Mesenchymal stem cell (in vitro differentiated cells and primary cell): ENCODE data around the gene CNTNAP2.

Source experiments
- DNase-seq: peaks from one replicate; pipeline ENCODE4 v3.0.0-alpha.2; 2013
- H2AFZ ChIP-seq: one replicate; pipeline ENCODE4 v1.6.1; 2013; ENCODE audit warnings: low read depth, mild to moderate bottlenecking, control low read depth, inconsistent platforms, low read length, moderate library complexity
- H2AK5ac ChIP-seq: 2 replicates; pipeline ENCODE4 v1.6.1; 2013; ENCODE audit warnings: low read length, moderate library complexity, mild to moderate bottlenecking, inconsistent platforms; ENCODE audit not compliant: severe bottlenecking
- H2BK120ac ChIP-seq: one replicate; pipeline ENCODE4 v1.6.1; 2013; ENCODE audit warnings: low read depth, mild to moderate bottlenecking, inconsistent platforms, low read length, moderate library complexity
- H2BK12ac ChIP-seq, 2 experiments: one replicate each; pipeline ENCODE4 v1.6.1; 2013; ENCODE audit warnings: inconsistent platforms in 2 of 2, low read length in 2 of 2, mild to moderate bottlenecking in 2 of 2, moderate library complexity in 2 of 2, control low read depth in 1 of 2
- H2BK15ac ChIP-seq: one replicate; pipeline ENCODE4 v1.6.1; 2013; ENCODE audit warnings: mild to moderate bottlenecking, low read depth, inconsistent platforms; ENCODE audit not compliant: poor library complexity, severe bottlenecking
- H2BK5ac ChIP-seq: 2 replicates; pipeline ENCODE4 v1.6.1; 2013; ENCODE audit warnings: low read depth, mild to moderate bottlenecking, low read length, control low read depth, inconsistent platforms; ENCODE audit not compliant: poor library complexity, severe bottlenecking
- H3K14ac ChIP-seq, 2 experiments: one replicate each; pipeline ENCODE4 v1.6.1; 2013; ENCODE audit warnings: inconsistent platforms in 2 of 2, low read length in 2 of 2, control low read depth in 1 of 2, mild to moderate bottlenecking in 1 of 2, moderate library complexity in 1 of 2
- H3K18ac ChIP-seq, 2 experiments: one replicate each; pipeline ENCODE4 v1.6.1; 2013; ENCODE audit warnings: inconsistent platforms in 2 of 2, low read length in 2 of 2, control low read depth in 1 of 2, low read depth in 1 of 2, mild to moderate bottlenecking in 1 of 2
- H3K23ac ChIP-seq, 2 experiments: one replicate each; pipeline ENCODE4 v1.6.1; 2013; ENCODE audit warnings: inconsistent platforms in 2 of 2, low read length in 2 of 2, mild to moderate bottlenecking in 2 of 2, moderate library complexity in 2 of 2, control low read depth in 1 of 2
- H3K27ac ChIP-seq: 2 replicates; pipeline ENCODE4 v1.5.1; 2013; ENCODE audit warnings: mild to moderate bottlenecking, moderate library complexity, low read length, control low read depth, inconsistent platforms; ENCODE audit not compliant: poor library complexity, severe bottlenecking
- H3K27me3 ChIP-seq, 2 experiments: 2 replicates each; pipeline versions ENCODE4 v1.6.1 to v1.7.0; 2013; ENCODE audit warnings: low read length in 2 of 2, mild to moderate bottlenecking in 2 of 2, moderate library complexity in 2 of 2, control low read depth in 1 of 2, inconsistent platforms in 1 of 2; ENCODE audit not compliant: control insufficient read depth in 1 of 2, insufficient read depth in 1 of 2
- H3K36me3 ChIP-seq, 2 experiments: 2 replicates each; pipeline versions ENCODE4 v1.6.1 to v1.7.0; 2013; ENCODE audit warnings: low read length in 2 of 2, control low read depth in 1 of 2, inconsistent platforms in 1 of 2, low read depth in 1 of 2, mild to moderate bottlenecking in 1 of 2; ENCODE audit not compliant: insufficient read depth in 2 of 2, control insufficient read depth in 1 of 2
- H3K4ac ChIP-seq, 2 experiments: one replicate each; pipeline ENCODE4 v1.6.1; 2013; ENCODE audit warnings: inconsistent platforms in 2 of 2, low read length in 2 of 2, mild to moderate bottlenecking in 2 of 2, moderate library complexity in 2 of 2, control low read depth in 1 of 2, low read depth in 1 of 2
- H3K4me1 ChIP-seq: 2 replicates; pipeline ENCODE4 v1.6.1; 2013; ENCODE audit warnings: low read depth, low read length, control low read depth; ENCODE audit not compliant: control insufficient read depth, insufficient read depth
- H3K4me2 ChIP-seq: 2 replicates; pipeline ENCODE4 v1.6.1; 2013; ENCODE audit warnings: low read length, mild to moderate bottlenecking, inconsistent platforms; ENCODE audit not compliant: poor library complexity, severe bottlenecking
- H3K4me3 ChIP-seq, 2 experiments: 2 replicates each; pipeline versions ENCODE4 v1.5.1 to v1.7.0; 2013; ENCODE audit warnings: low read length in 2 of 2, mild to moderate bottlenecking in 2 of 2, control low read depth in 1 of 2, low read depth in 1 of 2; ENCODE audit not compliant: insufficient read depth in 1 of 2
- H3K79me1 ChIP-seq: replicated peaks from 2 replicates; pipeline ENCODE4 v1.6.1; 2013; ENCODE audit warnings: mild to moderate bottlenecking, control low read depth, low read length, inconsistent platforms; ENCODE audit not compliant: poor library complexity, severe bottlenecking
- H3K9ac ChIP-seq: 2 replicates; pipeline ENCODE4 v1.7.0; 2013; ENCODE audit warnings: mild to moderate bottlenecking, low read length, moderate library complexity
- H3K9me3 ChIP-seq: 2 replicates; pipeline ENCODE4 v1.7.0; 2013; ENCODE audit warnings: mild to moderate bottlenecking, low read length; ENCODE audit not compliant: control insufficient read depth
- H4K8ac ChIP-seq: one replicate; pipeline ENCODE4 v1.6.1; 2013; ENCODE audit warnings: inconsistent platforms, mild to moderate bottlenecking, low read length, moderate library complexity
- H4K91ac ChIP-seq: one replicate; pipeline ENCODE4 v1.6.1; 2013; ENCODE audit warnings: mild to moderate bottlenecking, low read length, inconsistent platforms
- WGBS: methylation state at CpG from one replicate; pipeline ENCODE4 v1.1.7; 2013; ENCODE audit warnings: mixed read lengths; 5-methylcytosine and 5-hydroxymethylcytosine counted together

The CNTNAP2 gene

GRCh38 chr7:146557971-146558469, 441.4 kb downstream of the CNTNAP2 start:
- Histone ChIP-seq H2AFZ (no peak overlapping the region), H2AK5ac (no peak overlapping the region), H3K9ac (no peak overlapping the region), H3K27me3 (no peaks in the 10 kb centered on the region), H3K4ac (no peak overlapping the region), H2BK120ac (no peak overlapping the region), H2BK5ac (no peak overlapping the region), H3K14ac (no peak overlapping the region), H2BK15ac (no peak overlapping the region), H3K27ac (no peak overlapping the region), H4K91ac (no peak overlapping the region), H4K8ac (no peak overlapping the region), H3K4me1 (no peaks in the 10 kb centered on the region), H3K79me1 (no peaks in the 10 kb centered on the region), H3K4me2 (no peak overlapping the region), H3K18ac (no peak overlapping the region), H3K23ac (no peak overlapping the region), H2BK12ac (no peak overlapping the region), H3K36me3 (no peaks in the 10 kb centered on the region), H3K4me3 (no peak overlapping the region), H3K9me3 (peaks cover 11% of the 10 kb centered on the region)
- no peak for DNase-seq
- WGBS, result 85% methylated on average over 2 of the region's 4 CpGs

- no peak overlapping the region for H2BK15ac ChIP-seq
- no peak overlapping the region for H3K27ac ChIP-seq
- no peak overlapping the region for H2BK120ac ChIP-seq
- no peak overlapping the region for H3K4me2 ChIP-seq
- no peak overlapping the region for H3K4me3 ChIP-seq
- H2AFZ ChIP-seq, result no peak overlapping the region
- no peaks in the 10 kb centered on the region for H3K27me3 ChIP-seq
- H3K4me1 ChIP-seq, result no peaks in the 10 kb centered on the region
- H3K79me1 ChIP-seq, result no peaks in the 10 kb centered on the region
- no peak overlapping the region for H4K91ac ChIP-seq
- no peak overlapping the region for H2BK12ac ChIP-seq
- H3K18ac ChIP-seq, result no peak overlapping the region
- H3K4ac ChIP-seq, result no peak overlapping the region
- H3K14ac ChIP-seq, result no peak overlapping the region
- no peak overlapping the region for H4K8ac ChIP-seq
- H2AK5ac ChIP-seq, result no peak overlapping the region
- WGBS, result 100% methylated on average over 1 of the region's 3 CpGs
- DNase-seq, result no peak
- peaks cover 7% of the 10 kb centered on the region for H3K9me3 ChIP-seq
- no peak overlapping the region for H3K23ac ChIP-seq
- no peak overlapping the region for H3K9ac ChIP-seq
- no peaks in the 10 kb centered on the region for H3K36me3 ChIP-seq
- H2BK5ac ChIP-seq, result no peak overlapping the region
These were observed 449.3 kb downstream of the CNTNAP2 start for GRCh38 chr7:146565872-146566271.

- H4K8ac ChIP-seq, result no peak overlapping the region
- no peak overlapping the region for H3K14ac ChIP-seq
- WGBS, result 22% methylated on average over 1 of the region's 2 CpGs
- H3K27me3 ChIP-seq, result no peaks in the 10 kb centered on the region
- no peak overlapping the region for H2AFZ ChIP-seq
- no peak overlapping the region for H4K91ac ChIP-seq
- H2BK15ac ChIP-seq, result no peak overlapping the region
- no peak overlapping the region for H3K4me3 ChIP-seq
- peaks cover 9% of the 10 kb centered on the region for H3K9me3 ChIP-seq
- no peak overlapping the region for H3K4ac ChIP-seq
- H3K4me1 ChIP-seq, result no peaks in the 10 kb centered on the region
- H3K4me2 ChIP-seq, result no peak overlapping the region
- H2BK120ac ChIP-seq, result no peak overlapping the region
- no peak overlapping the region for H2BK12ac ChIP-seq
- DNase-seq, result no peak
- H3K79me1 ChIP-seq, result no peaks in the 10 kb centered on the region
- no peaks in the 10 kb centered on the region for H3K36me3 ChIP-seq
- H3K9ac ChIP-seq, result no peak overlapping the region
- no peak overlapping the region for H2AK5ac ChIP-seq
- H2BK5ac ChIP-seq, result no peak overlapping the region
- H3K18ac ChIP-seq, result no peak overlapping the region
- no peak overlapping the region for H3K27ac ChIP-seq
- H3K23ac ChIP-seq, result no peak overlapping the region
These were observed 459.3 kb downstream of the CNTNAP2 start for GRCh38 chr7:146575903-146576302.

GRCh38 chr7:146591976-146592375, 475.4 kb downstream of the CNTNAP2 start:
- no peak overlapping the region for H2AK5ac ChIP-seq
- H3K79me1 ChIP-seq, result no peaks in the 10 kb centered on the region
- 52% methylated on average over 1 of the region's 1 CpG for WGBS
- no peak overlapping the region for H4K8ac ChIP-seq
- H3K4me2 ChIP-seq, result no peak overlapping the region
- DNase-seq, result no peak
- H2BK120ac ChIP-seq, result no peak overlapping the region
- H4K91ac ChIP-seq, result no peak overlapping the region
- H3K27ac ChIP-seq, result no peak overlapping the region
- H2AFZ ChIP-seq, result no peak overlapping the region
- no peaks in the 10 kb centered on the region for H3K36me3 ChIP-seq
- H3K23ac ChIP-seq, result no peak overlapping the region
- H3K27me3 ChIP-seq, result no peaks in the 10 kb centered on the region
- H2BK5ac ChIP-seq, result no peak overlapping the region
- no peak overlapping the region for H3K9ac ChIP-seq
- H3K4me3 ChIP-seq, result no peak overlapping the region
- H3K14ac ChIP-seq, result no peak overlapping the region
- H3K4me1 ChIP-seq, result no peaks in the 10 kb centered on the region
- H3K4ac ChIP-seq, result no peak overlapping the region
- H3K18ac ChIP-seq, result no peak overlapping the region
- H2BK15ac ChIP-seq, result no peak overlapping the region
- H2BK12ac ChIP-seq, result no peak overlapping the region
- peaks cover 7% of the 10 kb centered on the region for H3K9me3 ChIP-seq
